Prostate gland (tissue), 2 donors: Measurements from ENCODE around the gene MYRF. TPM values are rescaled to one million over a fixed set of nuclear protein-coding genes. Genes with fewer than 3 reads are reported as not detected.

Experiments used
- DNase-seq: peaks from one replicate; pipeline ENCODE4 v3.0.0-alpha.2; 2019; ENCODE audit warnings: low spot score
- H3K27ac ChIP-seq, 2 donors: fragments of 200-600 bp; sonication (generic); 2 replicates each; pipeline ENCODE4 v1.5.1; 2017 to 2019
- H3K27me3 ChIP-seq: fragments of 200-600 bp; sonication (generic); replicated peaks from 2 replicates; pipeline ENCODE4 v1.5.1; 2019; ENCODE audit not compliant: insufficient read depth
- H3K36me3 ChIP-seq, 2 donors: fragments of 200-600 bp; sonication (generic); 1 replicate in 1 of 2; 2 replicates in 1 of 2; pipeline versions ENCODE4 v1.5.1 to v1.8.1; 2017 to 2019
- H3K4me1 ChIP-seq: fragments of 200-600 bp; sonication (generic); replicated peaks from 2 replicates; pipeline ENCODE4 v1.5.1; 2019
- H3K4me3 ChIP-seq, 2 donors: fragments of 200-600 bp; sonication (generic); 2 replicates each; pipeline ENCODE4 v1.5.1; 2017 to 2019
- H3K9me3 ChIP-seq: fragments of 200-600 bp; sonication (generic); 2 replicates; pipeline ENCODE4 v1.5.1; 2017
- POLR2A ChIP-seq: fragments of 450-650 bp; IDR thresholded peaks from one replicate; pipeline ENCODE4 v1.6.1; 2016; ENCODE audit warnings: antibody characterized with exemption, mild to moderate bottlenecking
- POLR2AphosphoS5 ChIP-seq: sonication (generic); formaldehyde crosslinking; IDR thresholded peaks from one replicate; pipeline ENCODE4 v1.6.1; 2017; ENCODE audit warnings: antibody characterized with exemption
- WGBS: methylation state at CpG from one replicate; pipeline ENCODE4 v1.1.5; 2018; 5-methylcytosine and 5-hydroxymethylcytosine counted together
- intact Hi-C: fragments of 100-400 bp; cut with DNase I; formaldehyde crosslinking; loops from one replicate; pipeline ENCODE4 v1.14.2; 2022
- total RNA-seq, 2 donors: library from RNA; depleted of rRNA; stranded (reverse); fragments of >200 nt; gene quantifications; one replicate each; pipeline ENCODE4 v1.1.0, GENCODE V29; 2016
- TF ChIP-seq, protein P1 (sequence below), 4 experiments: fragments of 200-600 bp in 2 of 4; fragments of 450-650 bp in 2 of 4; sonication (generic) in 2 of 4; IDR thresholded peaks; 1 replicate in 3 of 4; 2 replicates in 1 of 4; pipeline ENCODE4 v1.5.1; 2016 to 2019; ENCODE audit warnings: antibody characterized with exemption in 4 of 4, mild to moderate bottlenecking in 2 of 4, moderate library complexity in 2 of 4

Gene MYRF
- total RNA-seq, 2 donors from 2014 or later, result 0.77 to 3.4 TPM

DNA sequence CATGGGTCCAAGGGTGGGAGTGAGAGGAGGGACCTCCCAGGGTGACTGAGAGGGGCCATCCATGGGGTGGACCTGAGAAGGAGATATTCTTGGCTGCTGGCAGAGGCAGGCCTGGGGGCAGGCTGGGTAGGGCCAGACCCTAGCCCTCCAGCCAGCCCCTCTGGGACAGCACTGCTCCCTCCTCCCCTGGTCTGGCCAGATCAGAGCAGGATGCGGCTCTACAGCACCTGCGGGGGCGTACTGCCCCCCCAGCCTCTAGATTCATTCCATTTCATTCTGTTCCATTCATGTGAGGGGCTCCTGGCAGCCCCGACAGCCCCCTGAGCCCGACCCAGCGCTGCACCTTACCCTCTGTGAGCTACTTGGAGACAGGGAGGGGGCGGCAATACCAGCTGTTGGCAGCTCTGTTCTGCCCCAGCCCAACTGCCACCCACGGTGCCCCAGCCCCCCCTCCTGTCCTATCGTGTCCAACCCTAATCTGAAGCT, 34.3 kb upstream of the MYRF start:
- Histone ChIP-seq H3K9me3 (no peaks in the 10 kb centered on the region), H3K36me3 (no peaks in the 10 kb centered on the region), H3K27me3 (no peaks in the 10 kb centered on the region), H3K27ac (peak overlapping the region; percentile 20 to 33), H3K4me1 (peaks cover 3% of the 10 kb centered on the region), H3K4me3 (peak overlapping the region; percentile 4 to 23)
- TF ChIP-seq POLR2AphosphoS5 (no peak), POLR2A (no peak)
- TF ChIP-seq, protein P1, sequence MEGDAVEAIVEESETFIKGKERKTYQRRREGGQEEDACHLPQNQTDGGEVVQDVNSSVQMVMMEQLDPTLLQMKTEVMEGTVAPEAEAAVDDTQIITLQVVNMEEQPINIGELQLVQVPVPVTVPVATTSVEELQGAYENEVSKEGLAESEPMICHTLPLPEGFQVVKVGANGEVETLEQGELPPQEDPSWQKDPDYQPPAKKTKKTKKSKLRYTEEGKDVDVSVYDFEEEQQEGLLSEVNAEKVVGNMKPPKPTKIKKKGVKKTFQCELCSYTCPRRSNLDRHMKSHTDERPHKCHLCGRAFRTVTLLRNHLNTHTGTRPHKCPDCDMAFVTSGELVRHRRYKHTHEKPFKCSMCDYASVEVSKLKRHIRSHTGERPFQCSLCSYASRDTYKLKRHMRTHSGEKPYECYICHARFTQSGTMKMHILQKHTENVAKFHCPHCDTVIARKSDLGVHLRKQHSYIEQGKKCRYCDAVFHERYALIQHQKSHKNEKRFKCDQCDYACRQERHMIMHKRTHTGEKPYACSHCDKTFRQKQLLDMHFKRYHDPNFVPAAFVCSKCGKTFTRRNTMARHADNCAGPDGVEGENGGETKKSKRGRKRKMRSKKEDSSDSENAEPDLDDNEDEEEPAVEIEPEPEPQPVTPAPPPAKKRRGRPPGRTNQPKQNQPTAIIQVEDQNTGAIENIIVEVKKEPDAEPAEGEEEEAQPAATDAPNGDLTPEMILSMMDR (IDR thresholded peaks at IDR 0.05), result no peak
- intact Hi-C loops, result no loop called here
- WGBS, result 9% methylated on average over 9 of the region's 9 CpGs
- DNase-seq, result no peak

DNA sequence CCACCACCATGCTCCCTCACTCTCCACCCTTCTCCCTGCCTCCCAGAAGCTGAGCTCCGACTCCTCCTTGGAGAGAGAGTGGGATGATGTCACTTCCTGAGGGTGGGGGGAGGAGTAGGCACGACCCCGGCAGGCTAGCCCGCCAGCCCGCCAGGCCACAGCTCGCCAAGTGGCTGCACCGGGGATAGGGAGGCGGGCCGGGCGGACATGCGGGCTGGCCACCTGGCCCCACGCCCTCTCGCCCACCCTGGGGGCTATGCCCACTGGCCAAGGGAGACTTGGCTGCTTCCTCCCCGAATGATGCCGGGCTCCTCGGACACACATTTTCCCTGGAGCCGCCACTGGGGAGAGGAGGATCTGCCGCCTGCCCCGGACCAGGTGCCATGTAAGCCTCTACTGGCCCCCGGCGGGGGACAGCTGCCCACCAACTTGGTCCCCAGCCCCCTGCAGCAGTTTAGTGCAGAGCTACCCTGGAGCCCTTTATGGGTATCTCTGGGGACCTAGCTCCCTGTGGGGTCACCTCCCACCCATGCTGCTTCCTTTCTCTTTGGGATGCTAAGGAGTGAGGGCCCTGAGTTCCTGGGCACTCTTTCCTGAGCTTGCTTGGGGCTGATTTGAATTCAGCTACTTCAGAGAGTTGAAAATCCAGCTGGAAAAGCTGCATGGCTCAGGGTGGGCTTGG, 33.7 kb upstream of the MYRF start:
- TF ChIP-seq POLR2AphosphoS5, result no peak
- TF ChIP-seq POLR2A, result no peak
- TF ChIP-seq, protein P1 (IDR thresholded peaks at IDR 0.05), result no peak
- Histone ChIP-seq H3K4me1 (peaks cover 3% of the 10 kb centered on the region), H3K27ac (peak overlapping the region; percentile 20 to 33), H3K4me3 (peak overlapping the region; percentile 4 to 23), H3K27me3 (no peaks in the 10 kb centered on the region), H3K36me3 (no peaks in the 10 kb centered on the region), H3K9me3 (no peaks in the 10 kb centered on the region)
- 13% methylated on average over 20 of the region's 21 CpGs for WGBS
- no peak for DNase-seq
- intact Hi-C loops, result no loop called here

DNA sequence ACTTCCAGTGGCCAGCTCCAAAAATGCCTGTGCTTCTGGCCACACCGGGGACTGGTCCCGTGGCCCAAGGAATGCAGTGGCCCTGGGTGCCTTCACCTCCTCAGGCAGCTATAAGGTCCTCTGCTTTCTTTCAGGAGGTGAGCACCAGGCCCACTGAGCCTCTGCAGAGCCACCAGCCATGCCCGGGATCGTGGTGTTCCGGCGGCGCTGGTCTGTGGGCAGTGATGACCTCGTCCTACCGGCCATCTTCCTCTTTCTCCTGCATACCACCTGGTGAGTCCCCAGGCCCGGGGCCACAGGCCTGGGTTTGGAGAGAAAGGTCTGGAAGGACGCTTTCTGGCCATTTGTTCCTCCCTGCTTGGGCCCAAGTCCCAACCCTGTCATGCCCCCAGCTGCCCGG, 32.5 kb upstream of the MYRF start:
- no peak for DNase-seq
- Histone ChIP-seq H3K27me3 (no peaks in the 10 kb centered on the region), H3K9me3 (no peaks in the 10 kb centered on the region), H3K27ac (no peak overlapping the region), H3K4me3 (no peak overlapping the region), H3K4me1 (peaks cover 3% of the 10 kb centered on the region), H3K36me3 (no peaks in the 10 kb centered on the region)
- TF ChIP-seq, protein P1 (IDR thresholded peaks at IDR 0.05), result no peak
- TF ChIP-seq POLR2AphosphoS5, result no peak
- no peak for TF ChIP-seq POLR2A
- 85% methylated on average over 10 of the region's 12 CpGs for WGBS
- intact Hi-C loops, result no loop called here

DNA sequence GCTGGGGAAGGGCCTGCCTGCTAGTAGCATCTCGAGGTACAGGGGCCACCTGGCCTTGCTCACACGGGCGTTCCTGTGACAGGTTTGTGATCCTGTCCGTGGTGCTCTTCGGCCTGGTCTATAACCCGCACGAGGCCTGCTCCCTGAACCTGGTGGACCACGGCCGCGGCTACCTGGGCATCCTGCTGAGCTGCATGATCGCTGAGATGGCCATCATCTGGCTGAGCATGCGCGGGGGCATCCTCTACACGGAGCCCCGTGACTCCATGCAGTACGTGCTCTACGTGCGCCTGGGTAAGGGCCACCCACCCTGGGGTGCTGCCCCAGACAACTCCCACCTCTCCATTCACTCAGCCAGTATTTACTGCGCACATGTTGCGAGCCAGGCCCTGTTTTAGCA, 31.8 kb upstream of the MYRF start:
- no peak overlapping the region for H3K4me3 ChIP-seq
- TF ChIP-seq POLR2A (no peak), POLR2AphosphoS5 (no peak)
- TF ChIP-seq, protein P1 (IDR thresholded peaks at IDR 0.05), result no peak

DNA sequence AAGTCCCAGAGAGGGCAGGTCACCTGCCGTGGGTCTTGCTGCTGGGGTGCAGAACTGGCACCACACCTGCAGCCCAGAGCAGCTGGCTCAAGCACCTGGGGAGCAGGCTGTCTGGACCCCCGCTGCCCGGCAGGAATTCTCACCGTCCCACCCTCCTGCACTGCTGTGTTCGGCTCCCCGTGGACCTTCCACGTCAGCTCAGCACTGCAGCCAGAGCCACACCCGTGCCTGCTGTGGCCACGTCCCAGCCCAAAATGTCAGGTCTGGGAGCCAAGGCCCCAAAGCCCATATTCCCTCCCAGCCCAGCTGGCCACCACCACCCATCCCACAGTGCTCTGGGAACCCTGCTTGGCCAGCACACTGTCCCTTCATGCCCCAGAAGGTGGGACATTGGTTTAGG, 28.0 kb upstream of the MYRF start:
- WGBS, result 85% methylated on average over 8 of the region's 9 CpGs
- Histone ChIP-seq H3K27me3 (no peaks in the 10 kb centered on the region), H3K4me1 (no peaks in the 10 kb centered on the region), H3K4me3 (no peak overlapping the region), H3K27ac (no peak overlapping the region), H3K36me3 (no peaks in the 10 kb centered on the region), H3K9me3 (no peaks in the 10 kb centered on the region)
- intact Hi-C loops, result no loop called here
- DNase-seq, result no peak
- TF ChIP-seq, protein P1 (IDR thresholded peaks at IDR 0.05), result no peak
- TF ChIP-seq POLR2AphosphoS5 (no peak), POLR2A (no peak)

More for the DNA sequence above, 31.8 kb upstream of the MYRF start:
- no peak overlapping the region for H3K27ac ChIP-seq
- intact Hi-C loops, result no loop called here
- H3K36me3 ChIP-seq, result no peaks in the 10 kb centered on the region
- H3K4me1 ChIP-seq, result peaks cover 3% of the 10 kb centered on the region
- no peaks in the 10 kb centered on the region for H3K27me3 ChIP-seq
- DNase-seq, result no peak
- H3K9me3 ChIP-seq, result no peaks in the 10 kb centered on the region
- 97% methylated on average over 20 of the region's 20 CpGs for WGBS
